ENCODE results near the gene C2CD4C.
"Not testable (repeated sequence)": the region's sequence is repeated elsewhere in the genome, so short reads cannot be mapped to it uniquely, and the experiment has no call there.

C2CD4C gene

GRCh38 chr19:412356-413355, 3.7 kb upstream of the C2CD4C start:
- no peak for DNase-seq

GRCh38 chr19:411723-412355, 2.9 kb upstream of the C2CD4C start:
- DNase-seq = no peak

GRCh38 chr19:411121-411722, 2.3 kb upstream of the C2CD4C start:
- DNase-seq = not testable (repeated sequence)

DNA sequence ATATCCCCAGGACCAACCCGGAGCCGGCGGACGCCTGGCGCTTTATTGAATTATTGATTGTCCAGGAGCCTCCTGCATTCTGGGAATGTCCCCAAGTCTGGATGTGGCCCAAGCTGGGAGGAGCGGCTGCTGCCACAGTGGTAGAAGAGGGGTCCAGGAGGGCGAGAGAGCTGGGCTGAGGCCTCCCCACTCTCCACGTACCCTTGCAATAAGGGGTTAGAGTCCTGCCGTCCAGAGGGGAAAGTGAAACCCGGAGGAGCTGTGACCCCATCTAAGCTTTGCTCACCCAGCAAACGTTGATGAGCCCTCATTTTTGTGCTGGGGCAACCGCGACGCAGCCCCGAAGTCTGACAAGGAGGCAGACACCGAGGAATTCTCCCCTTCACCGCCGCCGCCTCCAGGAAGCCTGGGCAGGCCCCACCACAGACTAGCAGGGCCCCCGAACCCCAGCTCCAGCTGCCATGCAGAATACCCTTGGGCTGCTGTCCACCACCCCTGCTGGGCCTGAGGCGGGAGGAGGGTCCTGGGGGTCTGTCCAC, 1.4 kb upstream of the C2CD4C start:
- DNase-seq = no peak

DNA sequence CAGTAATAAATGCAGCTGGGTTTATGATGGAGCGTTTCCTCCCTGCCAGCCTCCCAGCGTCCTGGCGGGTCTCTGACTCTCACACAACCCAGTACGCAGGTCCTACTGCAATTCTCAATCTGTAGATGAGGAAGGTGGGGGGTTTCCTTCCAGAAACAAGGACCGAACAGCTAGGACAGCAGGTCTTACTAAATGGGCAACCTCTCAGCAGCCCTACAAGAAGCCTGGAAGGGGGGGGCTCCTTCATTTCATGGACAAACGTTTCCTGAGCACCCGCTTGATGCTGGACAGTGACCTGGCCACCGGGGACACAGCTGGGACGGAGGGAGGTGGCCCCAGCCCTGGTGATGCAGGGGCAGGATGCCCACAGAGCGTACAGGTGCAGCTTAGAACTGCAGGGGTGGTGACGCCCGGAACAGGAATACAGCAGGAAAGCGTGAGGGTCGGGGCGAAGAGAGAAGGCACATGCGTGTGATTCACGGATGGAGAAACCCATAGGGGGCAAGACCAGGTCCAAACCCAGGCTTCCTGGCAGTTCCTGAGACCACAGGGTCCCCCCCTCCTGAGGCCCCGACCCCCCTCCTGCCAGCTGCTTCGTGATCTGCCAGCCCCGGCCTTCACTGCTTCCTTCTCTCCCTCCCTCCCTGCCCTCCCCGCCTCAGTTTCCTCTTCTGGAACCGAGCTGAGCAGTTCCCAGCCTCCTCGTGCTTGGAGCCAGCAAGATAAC, 732 bp upstream of the C2CD4C start:
- no peak for DNase-seq

DNA sequence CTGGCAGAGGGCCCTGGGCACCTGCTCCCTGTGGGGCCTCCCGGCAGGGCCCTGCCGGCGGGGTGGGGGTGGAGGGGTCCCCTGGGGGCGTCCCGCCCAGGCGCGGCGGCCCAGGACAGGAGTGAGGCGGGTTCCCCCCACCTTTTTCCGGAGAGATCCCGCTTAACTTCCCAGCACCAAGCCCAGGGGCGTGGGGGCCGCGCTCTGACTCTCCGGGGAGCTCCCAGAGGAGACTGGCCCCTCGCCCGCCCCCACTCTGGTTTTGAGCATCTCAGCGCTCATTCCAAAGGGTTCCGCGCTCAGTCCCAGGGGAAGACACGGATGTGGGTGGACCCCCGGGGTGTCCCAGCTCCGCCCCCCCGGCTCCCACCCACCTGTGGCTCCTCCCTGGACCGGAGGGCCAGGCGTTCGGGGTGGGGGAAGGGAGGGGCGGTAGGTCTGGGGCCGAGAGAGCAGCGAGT, 476 bp downstream of the C2CD4C start:
- DNase-seq = no peak

DNA sequence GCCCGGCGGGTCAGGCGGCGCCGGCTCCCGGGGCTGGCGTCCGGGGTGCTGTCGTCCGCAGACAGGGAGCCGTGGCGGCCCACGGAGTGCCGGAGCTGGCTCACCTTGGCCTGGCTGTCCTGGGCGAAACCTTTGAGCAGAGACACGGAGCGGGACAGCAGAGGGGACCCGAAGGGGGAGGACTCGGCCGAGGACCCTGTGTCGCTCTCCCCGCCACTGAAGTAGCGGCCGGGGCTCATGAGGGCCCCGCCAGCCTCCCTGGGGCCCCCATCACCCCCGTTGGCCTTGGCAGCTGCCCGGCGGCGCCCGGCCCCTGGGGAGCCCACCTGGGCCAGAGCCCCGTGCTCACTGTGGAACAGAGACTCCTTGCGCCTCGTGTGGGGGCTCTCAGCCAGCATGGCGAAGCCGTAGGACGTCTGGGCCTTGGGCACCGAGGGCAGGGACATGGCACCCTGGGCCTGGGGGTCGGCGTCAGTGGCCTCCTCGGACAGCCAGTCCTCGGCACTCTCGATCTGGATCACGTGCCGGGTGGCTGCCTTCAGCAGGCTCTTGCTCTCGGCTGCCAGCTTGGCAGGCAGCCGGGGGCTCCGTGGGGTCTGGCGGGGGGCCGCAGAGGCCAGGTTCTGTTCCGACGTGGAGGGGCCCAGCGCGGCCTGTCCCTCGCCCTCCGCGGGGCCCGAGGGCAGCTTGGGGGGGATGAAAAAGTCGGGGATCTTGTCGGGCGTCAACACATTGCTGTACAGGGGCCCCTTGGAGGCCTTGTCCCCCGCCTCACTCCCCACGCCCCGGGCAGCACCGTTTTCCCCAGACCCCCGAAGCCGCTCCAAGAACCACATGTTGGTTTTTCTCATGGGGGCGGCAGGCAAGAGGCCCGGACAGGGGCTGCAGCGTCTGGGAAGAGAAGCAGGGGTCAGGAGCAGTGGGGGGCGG, 1.2 kb downstream of the C2CD4C start:
- no peak for DNase-seq

DNA sequence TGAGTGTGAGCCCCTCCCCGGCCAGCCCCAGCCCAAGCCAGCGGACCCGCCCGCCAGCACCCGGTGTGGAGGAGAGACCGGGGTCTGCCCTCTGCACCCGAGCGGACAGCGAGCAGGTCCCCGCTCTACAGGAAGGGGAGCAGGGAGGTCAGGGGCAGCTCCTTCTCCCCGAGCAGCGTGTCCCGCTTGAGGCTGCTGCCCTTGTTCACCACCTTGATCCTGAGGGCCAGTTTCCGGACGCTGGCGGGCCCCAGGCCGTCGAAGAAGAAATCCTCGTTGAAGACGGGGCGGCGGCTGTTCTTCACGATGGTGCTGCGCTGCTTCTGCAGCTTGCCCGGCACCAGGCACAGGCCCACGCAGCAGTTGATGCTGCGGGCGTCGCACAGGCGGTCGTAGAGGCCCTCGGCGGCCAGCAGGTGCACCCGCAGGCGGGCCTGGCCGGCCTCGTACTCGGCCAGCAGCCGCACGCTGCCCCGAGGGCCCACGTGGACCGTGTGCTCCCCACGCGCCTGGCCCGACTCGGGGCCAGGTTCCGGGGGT, 1.9 kb downstream of the C2CD4C start:
- no peak for DNase-seq

- DNase-seq = no peak
Observed at GRCh38 chr19:406135-406781, 2.7 kb downstream of the C2CD4C start.

- DNase-seq = no peak
Observed at GRCh38 chr19:405121-405965, 3.6 kb downstream of the C2CD4C start.

- no peak for DNase-seq
Observed at GRCh38 chr19:403221-404027, 5.5 kb downstream of the C2CD4C start.

- no peak for DNase-seq
Observed at GRCh38 chr19:402786-403185, 6.2 kb downstream of the C2CD4C start.

GRCh38 chr19:401866-402511, 7.0 kb downstream of the C2CD4C start:
- DNase-seq = no peak

GRCh38 chr19:400976-401865, 7.7 kb downstream of the C2CD4C start:
- no peak for DNase-seq

DNA sequence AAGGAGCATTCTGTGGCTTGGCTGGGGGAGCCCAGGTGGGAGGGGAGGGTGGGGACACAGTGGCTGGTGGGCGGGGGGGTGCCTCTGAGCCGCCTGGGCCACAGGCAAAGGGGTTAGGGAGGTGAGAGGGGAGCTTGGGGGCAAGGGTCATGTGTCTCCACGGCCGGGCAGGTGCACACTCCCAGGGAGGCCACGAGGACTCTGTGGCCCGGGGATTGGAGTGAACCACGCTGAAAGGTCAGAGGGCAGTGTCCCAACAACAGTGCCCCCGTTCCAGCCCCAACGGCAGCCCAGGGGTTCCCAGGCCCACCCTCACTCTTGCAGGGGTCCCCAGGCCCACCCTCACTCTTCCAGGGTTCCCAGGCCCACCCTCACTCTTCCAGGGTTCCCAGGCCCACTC, 9.6 kb downstream of the C2CD4C start:
- no peak for DNase-seq

GRCh38 chr19:398719-399118, 10.2 kb downstream of the C2CD4C start:
- DNase-seq = no peak
